ENCODE data around the gene IFIT1B. TPM values are rescaled to one million over a fixed set of nuclear protein-coding genes. Genes with fewer than 3 reads are reported as not detected.
A peak's percentile ranks its signal among the peaks of the same experiment; 100 is the strongest.

Gene IFIT1B
- total RNA-seq, 1 experiment from 2014 or later = not detected

DNA sequence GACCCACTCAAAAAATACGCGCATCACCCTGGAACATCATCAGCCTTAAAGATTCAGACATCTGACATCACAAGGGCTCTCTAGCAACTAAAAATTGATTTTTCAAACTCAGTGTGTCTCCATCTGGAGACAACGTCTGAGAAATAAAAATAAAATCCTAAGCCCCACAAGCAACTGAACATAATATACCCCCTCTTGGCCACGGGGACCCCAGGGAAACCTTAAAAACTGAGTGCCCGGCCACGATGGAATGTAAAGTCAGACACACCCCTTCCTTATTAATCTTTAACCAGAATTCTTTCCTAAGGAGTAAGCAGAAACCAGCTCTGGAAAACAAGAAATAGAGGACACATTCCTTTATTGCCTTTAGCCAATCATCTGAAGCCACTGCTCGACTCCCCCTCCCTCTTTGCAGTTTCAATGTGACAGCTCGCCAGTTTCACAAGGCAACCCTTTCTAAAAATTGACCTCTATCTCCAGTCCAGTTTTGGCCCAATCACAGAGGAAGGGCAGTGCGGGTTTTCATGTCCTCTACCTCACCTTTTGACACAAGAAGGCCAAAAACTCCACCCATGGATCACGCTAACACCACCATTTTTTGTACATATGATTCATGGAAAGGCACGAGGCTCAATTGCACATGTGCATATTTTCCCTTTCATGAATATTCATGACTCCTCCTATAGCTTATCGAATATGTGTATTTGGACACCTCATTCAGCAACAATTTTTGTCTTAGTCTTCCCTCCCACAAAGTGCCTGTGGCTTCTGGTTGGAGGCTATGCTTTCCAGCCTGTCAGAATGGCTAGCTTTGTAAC lies 25.9 kb upstream of the IFIT1B start:
- intact Hi-C loops (cut with micrococcal nuclease; ENCODE audit: unreplicated experiment) = no loop called here
- Histone ChIP-seq H3K36me3 (ENCODE audit: insufficient read depth, low read length, poor library complexity, severe bottlenecking) (no peaks in the 10 kb centered on the region), H3K27ac (ENCODE audit: low read depth, low read length, poor library complexity, severe bottlenecking) (peak overlapping the region; percentile 84), H3K9me3 (ENCODE audit: low read depth, low read length, poor library complexity, severe bottlenecking) (no peaks in the 10 kb centered on the region), H3K4me1 (ENCODE audit: insufficient read depth, low read length, poor library complexity, severe bottlenecking) (peaks cover 66% of the 10 kb centered on the region), H3K27me3 (replicated peaks; ENCODE audit: insufficient read depth, low read depth, low read length, poor library complexity) (no peaks in the 10 kb centered on the region), H3K4me3 (ENCODE audit: low read depth, low read length, poor library complexity, severe bottlenecking) (no peak overlapping the region)
- DNase-seq (ENCODE audit: low spot score) = peak; percentile 75
- CTCF ChIA-PET = no interaction called here
- BruUV-seq (replicated peaks) = no TSS peak
- POLR2A ChIA-PET (ENCODE audit: low non-redundant PET) = no interaction called here
- TF ChIP-seq, protein P1, sequence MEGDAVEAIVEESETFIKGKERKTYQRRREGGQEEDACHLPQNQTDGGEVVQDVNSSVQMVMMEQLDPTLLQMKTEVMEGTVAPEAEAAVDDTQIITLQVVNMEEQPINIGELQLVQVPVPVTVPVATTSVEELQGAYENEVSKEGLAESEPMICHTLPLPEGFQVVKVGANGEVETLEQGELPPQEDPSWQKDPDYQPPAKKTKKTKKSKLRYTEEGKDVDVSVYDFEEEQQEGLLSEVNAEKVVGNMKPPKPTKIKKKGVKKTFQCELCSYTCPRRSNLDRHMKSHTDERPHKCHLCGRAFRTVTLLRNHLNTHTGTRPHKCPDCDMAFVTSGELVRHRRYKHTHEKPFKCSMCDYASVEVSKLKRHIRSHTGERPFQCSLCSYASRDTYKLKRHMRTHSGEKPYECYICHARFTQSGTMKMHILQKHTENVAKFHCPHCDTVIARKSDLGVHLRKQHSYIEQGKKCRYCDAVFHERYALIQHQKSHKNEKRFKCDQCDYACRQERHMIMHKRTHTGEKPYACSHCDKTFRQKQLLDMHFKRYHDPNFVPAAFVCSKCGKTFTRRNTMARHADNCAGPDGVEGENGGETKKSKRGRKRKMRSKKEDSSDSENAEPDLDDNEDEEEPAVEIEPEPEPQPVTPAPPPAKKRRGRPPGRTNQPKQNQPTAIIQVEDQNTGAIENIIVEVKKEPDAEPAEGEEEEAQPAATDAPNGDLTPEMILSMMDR (conservative IDR thresholded peaks at IDR 0.05; ENCODE audit: low read depth, low read length) = no peak
- TF ChIP-seq EZH2 (IDR thresholded peaks at IDR 0.05; ENCODE audit: borderline replicate concordance, low read depth, low read length, poor library complexity, severe bottlenecking) = no peak

DNA sequence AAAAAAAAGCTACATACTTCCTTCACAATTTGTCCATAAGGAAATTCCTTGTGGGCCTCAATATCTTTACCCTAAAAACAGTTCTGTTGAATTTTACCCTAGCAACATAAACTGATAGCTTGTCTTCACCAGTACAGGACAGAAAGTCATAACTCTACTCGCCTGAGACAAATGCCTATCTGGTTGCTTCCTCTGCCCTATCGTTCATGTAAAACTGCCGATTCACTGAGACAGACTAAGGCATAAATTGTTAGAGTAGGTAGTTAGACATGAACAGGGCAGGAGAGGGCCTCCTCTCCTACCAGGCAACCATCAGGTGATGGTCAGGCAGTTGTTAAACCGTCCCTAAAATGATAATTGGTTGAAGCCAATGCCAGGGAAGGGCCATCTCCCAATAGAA lies 25.1 kb upstream of the IFIT1B start:
- Histone ChIP-seq H3K27me3 (replicated peaks; ENCODE audit: insufficient read depth, low read depth, low read length, poor library complexity) (no peaks in the 10 kb centered on the region), H3K36me3 (ENCODE audit: insufficient read depth, low read length, poor library complexity, severe bottlenecking) (no peaks in the 10 kb centered on the region), H3K27ac (ENCODE audit: low read depth, low read length, poor library complexity, severe bottlenecking) (peak overlapping the region; percentile 84), H3K4me3 (ENCODE audit: low read depth, low read length, poor library complexity, severe bottlenecking) (no peak overlapping the region), H3K9me3 (ENCODE audit: low read depth, low read length, poor library complexity, severe bottlenecking) (no peaks in the 10 kb centered on the region), H3K4me1 (ENCODE audit: insufficient read depth, low read length, poor library complexity, severe bottlenecking) (peaks cover 60% of the 10 kb centered on the region)
- ChIA-PET POLR2A (ENCODE audit: low non-redundant PET) (no interaction called here), CTCF (no interaction called here)
- BruUV-seq (replicated peaks) = no TSS peak
- intact Hi-C loops (cut with micrococcal nuclease; ENCODE audit: unreplicated experiment) = no loop called here
- DNase-seq (ENCODE audit: low spot score) = no peak
- no peak for TF ChIP-seq EZH2 (IDR thresholded peaks at IDR 0.05; ENCODE audit: borderline replicate concordance, low read depth, low read length, poor library complexity, severe bottlenecking)
- TF ChIP-seq, protein P1 (conservative IDR thresholded peaks at IDR 0.05; ENCODE audit: low read depth, low read length) = no peak

DNA sequence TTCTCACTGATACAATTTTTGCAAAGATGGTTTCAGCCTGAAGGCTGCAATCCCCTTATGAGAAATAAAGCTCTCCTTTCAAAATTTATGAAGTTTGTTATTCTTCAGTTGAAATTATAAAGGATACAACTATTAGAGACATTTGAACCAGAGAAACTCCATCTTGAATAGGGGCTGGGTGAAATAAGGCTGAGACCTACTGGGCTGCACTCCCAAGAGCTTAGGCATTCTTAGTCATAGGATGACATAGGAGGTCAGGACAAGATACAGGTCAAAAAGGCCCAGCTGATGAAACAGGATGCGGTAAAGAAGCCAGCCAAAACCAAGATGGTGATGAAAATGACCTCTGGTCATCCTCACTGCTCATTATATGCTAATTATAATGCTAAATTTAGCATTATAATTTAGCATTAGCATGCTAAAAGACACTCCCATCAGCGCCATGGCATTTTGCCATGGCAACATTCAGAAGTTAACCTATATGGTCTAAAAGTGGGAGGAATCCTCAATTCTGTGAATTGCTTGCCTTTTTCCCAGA lies 22.4 kb upstream of the IFIT1B start:
- no peaks in the 10 kb centered on the region for H3K9me3 ChIP-seq (ENCODE audit: low read depth, low read length, poor library complexity, severe bottlenecking)
- no peak overlapping the region for H3K27ac ChIP-seq (ENCODE audit: low read depth, low read length, poor library complexity, severe bottlenecking)
- CTCF ChIA-PET = no interaction called here
- POLR2A ChIA-PET (ENCODE audit: low non-redundant PET) = no interaction called here
- H3K4me3 ChIP-seq (ENCODE audit: low read depth, low read length, poor library complexity, severe bottlenecking) = no peak overlapping the region
- BruUV-seq (replicated peaks) = no TSS peak
- H3K4me1 ChIP-seq (ENCODE audit: insufficient read depth, low read length, poor library complexity, severe bottlenecking) = peaks cover 36% of the 10 kb centered on the region
- intact Hi-C loops (cut with micrococcal nuclease; ENCODE audit: unreplicated experiment) = no loop called here
- no peak for DNase-seq (ENCODE audit: low spot score)
- TF ChIP-seq, protein P1 (conservative IDR thresholded peaks at IDR 0.05; ENCODE audit: low read depth, low read length) = no peak
- TF ChIP-seq EZH2 (IDR thresholded peaks at IDR 0.05; ENCODE audit: borderline replicate concordance, low read depth, low read length, poor library complexity, severe bottlenecking) = no peak
- H3K27me3 ChIP-seq (replicated peaks; ENCODE audit: insufficient read depth, low read depth, low read length, poor library complexity) = no peaks in the 10 kb centered on the region
- H3K36me3 ChIP-seq (ENCODE audit: insufficient read depth, low read length, poor library complexity, severe bottlenecking) = no peaks in the 10 kb centered on the region

Measured in A673 (cell line).